Trophoblast cell (in vitro differentiated cells and primary cell): ENCODE data around the gene PGM2.

ENCODE experiments used
- DNase-seq, 2 donors: peaks; one replicate each; pipeline ENCODE4 v3.0.0-alpha.2; 2016
- H2AFZ ChIP-seq: 2 replicates; pipeline ENCODE4 v1.6.1; 2013; ENCODE audit warnings: low read length, moderate library complexity, mild to moderate bottlenecking; ENCODE audit not compliant: insufficient read depth, poor library complexity
- H2AK5ac ChIP-seq: 2 replicates; pipeline ENCODE4 v1.6.1; 2013; ENCODE audit warnings: mild to moderate bottlenecking, low read length
- H2BK120ac ChIP-seq: 2 replicates; pipeline ENCODE4 v1.6.1; 2013; ENCODE audit warnings: low read length, mild to moderate bottlenecking, moderate library complexity; ENCODE audit not compliant: insufficient read depth, poor library complexity
- H2BK12ac ChIP-seq: 2 replicates; pipeline ENCODE4 v1.6.1; 2013; ENCODE audit warnings: mild to moderate bottlenecking, low read length, moderate library complexity
- H2BK5ac ChIP-seq: 2 replicates; pipeline ENCODE4 v1.6.1; 2013; ENCODE audit warnings: low read length, low read depth, moderate library complexity, mild to moderate bottlenecking; ENCODE audit not compliant: poor library complexity
- H3K14ac ChIP-seq: 2 replicates; pipeline ENCODE4 v1.6.1; 2013; ENCODE audit warnings: mild to moderate bottlenecking, low read length
- H3K18ac ChIP-seq: 2 replicates; pipeline ENCODE4 v1.6.1; 2013; ENCODE audit warnings: mild to moderate bottlenecking, low read length
- H3K23ac ChIP-seq: 2 replicates; pipeline ENCODE4 v1.6.1; 2013; ENCODE audit warnings: low read length
- H3K27ac ChIP-seq: 2 replicates; pipeline ENCODE4 v1.5.1; 2013; ENCODE audit warnings: low read depth, mild to moderate bottlenecking, inconsistent platforms, low read length, moderate library complexity
- H3K27me3 ChIP-seq: 2 replicates; pipeline ENCODE4 v1.6.1; 2013; ENCODE audit warnings: inconsistent platforms, mild to moderate bottlenecking, low read length, moderate library complexity; ENCODE audit not compliant: insufficient read depth
- H3K36me3 ChIP-seq, 2 experiments: 1 replicate in 1 of 2; 2 replicates in 1 of 2; pipeline ENCODE4 v1.6.1; 2013; ENCODE audit warnings: low read length in 2 of 2, mild to moderate bottlenecking in 2 of 2, moderate library complexity in 1 of 2; ENCODE audit not compliant: insufficient read depth in 2 of 2, control insufficient read depth in 1 of 2
- H3K4ac ChIP-seq: 2 replicates; pipeline ENCODE4 v1.6.1; 2013; ENCODE audit warnings: low read depth, mild to moderate bottlenecking, low read length, moderate library complexity
- H3K4me1 ChIP-seq, 2 experiments: 1 replicate in 1 of 2; 2 replicates in 1 of 2; pipeline ENCODE4 v1.6.1; 2013; ENCODE audit warnings: low read length in 2 of 2, mild to moderate bottlenecking in 2 of 2, moderate library complexity in 1 of 2; ENCODE audit not compliant: insufficient read depth in 2 of 2, control insufficient read depth in 1 of 2
- H3K4me2 ChIP-seq: 2 replicates; pipeline ENCODE4 v1.6.1; 2013; ENCODE audit warnings: inconsistent platforms, mild to moderate bottlenecking, low read length, moderate library complexity
- H3K4me3 ChIP-seq: 2 replicates; pipeline ENCODE4 v1.5.1; 2013; ENCODE audit warnings: mild to moderate bottlenecking, low read depth, low read length, inconsistent platforms
- H3K79me1 ChIP-seq: one replicate; pipeline ENCODE4 v1.6.1; 2013; ENCODE audit warnings: low read length
- H3K79me2 ChIP-seq: 2 replicates; pipeline ENCODE4 v1.6.1; 2013; ENCODE audit warnings: low read length, mild to moderate bottlenecking; ENCODE audit not compliant: control insufficient read depth, insufficient read depth, poor library complexity
- H3K9ac ChIP-seq: 2 replicates; pipeline ENCODE4 v1.6.1; 2013; ENCODE audit warnings: mild to moderate bottlenecking, low read length
- H3K9me3 ChIP-seq: 2 replicates; pipeline ENCODE4 v1.6.1; 2013; ENCODE audit warnings: low read depth, mild to moderate bottlenecking, control low read depth, inconsistent platforms, low read length; ENCODE audit not compliant: insufficient read depth
- H4K12ac ChIP-seq: 2 replicates; pipeline ENCODE4 v1.6.1; 2013; ENCODE audit warnings: low read depth, mild to moderate bottlenecking, low read length, moderate library complexity
- H4K8ac ChIP-seq: 2 replicates; pipeline ENCODE4 v1.6.1; 2013; ENCODE audit warnings: low read depth, mild to moderate bottlenecking, low read length, moderate library complexity
- H4K91ac ChIP-seq: one replicate; pipeline ENCODE4 v1.6.1; 2013; ENCODE audit warnings: low read depth, mild to moderate bottlenecking, low read length, moderate library complexity
- WGBS: extraction: QIAGEN DNeasy Blood & Tissue Kit; methylation state at CpG from one replicate; pipeline ENCODE4 v1.1.7; 2013; ENCODE audit warnings: missing lambda C conversion rate; ENCODE audit not compliant: insufficient read length, insufficient coverage; ENCODE audit errors: extremely low coverage; 5-methylcytosine and 5-hydroxymethylcytosine counted together

The PGM2 gene

GRCh38 chr4:37902212-37902611 lies 75.7 kb downstream of the PGM2 start:
- Histone ChIP-seq H3K27ac (no peak overlapping the region), H3K23ac (no peak overlapping the region), H3K4me2 (no peak overlapping the region)

GRCh38 chr4:37902738-37903693 lies 76.5 kb downstream of the PGM2 start:
- H3K36me3 ChIP-seq: no peaks in the 10 kb centered on the region
- H3K9me3 ChIP-seq: no peaks in the 10 kb centered on the region
- no CpG with 5 or more reads among the region's 9 CpGs for WGBS
- H3K4me2 ChIP-seq: no peak overlapping the region
- H3K4me1 ChIP-seq: peaks cover 0 to 2% of the 10 kb centered on the region in 2 experiments
- H2BK12ac ChIP-seq: no peak overlapping the region
- no peak overlapping the region for H2AFZ ChIP-seq
- H3K4ac ChIP-seq: no peak overlapping the region
- no peak overlapping the region for H3K4me3 ChIP-seq
- no peak overlapping the region for H3K27ac ChIP-seq
- no peaks in the 10 kb centered on the region for H3K79me2 ChIP-seq
- peak; percentile 18 to 76 for DNase-seq
- no peak overlapping the region for H3K18ac ChIP-seq
- H4K12ac ChIP-seq: no peak overlapping the region
- no peak overlapping the region for H4K8ac ChIP-seq
- H3K9ac ChIP-seq: no peak overlapping the region
- no peak overlapping the region for H2AK5ac ChIP-seq
- no peak overlapping the region for H2BK5ac ChIP-seq
- H3K23ac ChIP-seq: no peak overlapping the region
- no peak overlapping the region for H4K91ac ChIP-seq
- no peaks in the 10 kb centered on the region for H3K79me1 ChIP-seq
- H3K14ac ChIP-seq: no peak overlapping the region
- no peak overlapping the region for H2BK120ac ChIP-seq
- no peaks in the 10 kb centered on the region for H3K27me3 ChIP-seq

More at GRCh38 chr4:37902212-37902611, 75.7 kb downstream of the PGM2 start:
- Histone ChIP-seq H2AFZ (no peak overlapping the region), H4K12ac (no peak overlapping the region), H3K36me3 (no peaks in the 10 kb centered on the region), H3K79me1 (no peaks in the 10 kb centered on the region), H3K4ac (no peak overlapping the region), H3K14ac (no peak overlapping the region), H4K91ac (no peak overlapping the region), H4K8ac (no peak overlapping the region), H3K4me1 (peaks cover 0 to 2% of the 10 kb centered on the region in 2 experiments), H2AK5ac (no peak overlapping the region), H3K4me3 (no peak overlapping the region), H2BK120ac (no peak overlapping the region), H3K18ac (no peak overlapping the region), H3K79me2 (no peaks in the 10 kb centered on the region), H3K27me3 (no peaks in the 10 kb centered on the region), H3K9ac (no peak overlapping the region), H3K9me3 (no peaks in the 10 kb centered on the region), H2BK5ac (no peak overlapping the region), H2BK12ac (no peak overlapping the region)
- no CpG with 5 or more reads among the region's 7 CpGs for WGBS
- no peak for DNase-seq

- Histone ChIP-seq H3K79me2 (no peaks in the 10 kb centered on the region), H2BK5ac (no peak overlapping the region), H3K9ac (no peak overlapping the region), H3K23ac (no peak overlapping the region), H3K18ac (no peak overlapping the region), H2AFZ (no peak overlapping the region), H3K27me3 (no peaks in the 10 kb centered on the region), H3K4me3 (no peak overlapping the region), H3K36me3 (no peaks in the 10 kb centered on the region), H4K12ac (no peak overlapping the region), H2BK120ac (no peak overlapping the region), H4K8ac (no peak overlapping the region), H3K4me1 (peaks cover 0 to 2% of the 10 kb centered on the region in 2 experiments), H3K79me1 (no peaks in the 10 kb centered on the region), H2BK12ac (no peak overlapping the region), H3K4me2 (no peak overlapping the region), H4K91ac (no peak overlapping the region), H3K27ac (no peak overlapping the region), H3K4ac (no peak overlapping the region), H3K14ac (no peak overlapping the region), H2AK5ac (no peak overlapping the region), H3K9me3 (no peaks in the 10 kb centered on the region)
- WGBS: no CpG with 5 or more reads among the region's 3 CpGs
- DNase-seq: no peak
Measured at GRCh38 chr4:37903901-37904300, 77.4 kb downstream of the PGM2 start.

GRCh38 chr4:37904824-37905223 lies 78.3 kb downstream of the PGM2 start:
- H4K8ac ChIP-seq: no peak overlapping the region
- H3K4me2 ChIP-seq: no peak overlapping the region
- no peak overlapping the region for H2BK120ac ChIP-seq
- no peaks in the 10 kb centered on the region for H3K36me3 ChIP-seq
- H3K4ac ChIP-seq: no peak overlapping the region
- no peak for DNase-seq
- no peak overlapping the region for H4K12ac ChIP-seq
- no peak overlapping the region for H3K14ac ChIP-seq
- no peaks in the 10 kb centered on the region for H3K27me3 ChIP-seq
- no peak overlapping the region for H2AFZ ChIP-seq
- peaks cover 0 to 2% of the 10 kb centered on the region in 2 experiments for H3K4me1 ChIP-seq
- H3K27ac ChIP-seq: no peak overlapping the region
- H3K79me1 ChIP-seq: no peaks in the 10 kb centered on the region
- H3K79me2 ChIP-seq: no peaks in the 10 kb centered on the region
- H2BK12ac ChIP-seq: no peak overlapping the region
- no peak overlapping the region for H3K9ac ChIP-seq
- no peak overlapping the region for H3K4me3 ChIP-seq
- no peak overlapping the region for H3K23ac ChIP-seq
- H3K9me3 ChIP-seq: no peaks in the 10 kb centered on the region
- no peak overlapping the region for H2BK5ac ChIP-seq
- H3K18ac ChIP-seq: no peak overlapping the region
- H2AK5ac ChIP-seq: no peak overlapping the region
- no peak overlapping the region for H4K91ac ChIP-seq
- no CpG with 5 or more reads among the region's 3 CpGs for WGBS
